CD14-positive monocyte (primary cell): ENCODE data around the gene NPR3. TPM values are rescaled to one million over a fixed set of nuclear protein-coding genes. Genes with fewer than 3 reads are reported as not detected.
A peak's percentile ranks its signal among the peaks of the same experiment; 100 is the strongest.

ENCODE experiments used
- DNase-seq, 3 donors: peaks; one replicate each; pipeline ENCODE4 v3.0.0-alpha.2; 2011 to 2022
- H2AFZ ChIP-seq: 2 replicates; pipeline ENCODE4 v1.6.0; 2012; ENCODE audit warnings: mild to moderate bottlenecking, low read depth, low read length, inconsistent platforms; ENCODE audit not compliant: insufficient read depth, poor library complexity, severe bottlenecking
- H3K27ac ChIP-seq, 2 donors: 1 replicate in 1 of 2; 2 replicates in 1 of 2; pipeline ENCODE4 v1.5.1; 2012 to 2013; ENCODE audit warnings: low read length in 2 of 2, control low read depth in 1 of 2, inconsistent platforms in 1 of 2, low read depth in 1 of 2, mild to moderate bottlenecking in 1 of 2
- H3K27me3 ChIP-seq, 2 donors: one replicate each; pipeline versions ENCODE4 v1.6.0 to v1.6.1; 2011 to 2013; ENCODE audit warnings: low read length in 2 of 2; ENCODE audit not compliant: control insufficient read depth in 2 of 2, insufficient read depth in 2 of 2
- H3K36me3 ChIP-seq, 2 donors: replicated peaks in 1 of 2; 1 replicate in 1 of 2; 2 replicates in 1 of 2; pipeline versions ENCODE4 v1.5.1 to v1.6.1; 2012 to 2013; ENCODE audit warnings: low read length in 2 of 2, control low read depth in 1 of 2, inconsistent platforms in 1 of 2, mild to moderate bottlenecking in 1 of 2; ENCODE audit not compliant: insufficient read depth in 2 of 2, control insufficient read depth in 1 of 2
- H3K4me1 ChIP-seq, 2 donors: 1 replicate in 1 of 2; 2 replicates in 1 of 2; pipeline versions ENCODE4 v1.5.1 to v1.6.1; 2012 to 2013; ENCODE audit warnings: low read length in 2 of 2, control low read depth in 1 of 2, inconsistent platforms in 1 of 2, mild to moderate bottlenecking in 1 of 2, moderate library complexity in 1 of 2; ENCODE audit not compliant: insufficient read depth in 2 of 2, control insufficient read depth in 1 of 2
- H3K4me2 ChIP-seq: replicated peaks from 2 replicates; pipeline ENCODE3; 2012; ENCODE audit warnings: low read length, moderate library complexity, mild to moderate bottlenecking; ENCODE audit not compliant: poor library complexity, severe bottlenecking; ENCODE audit errors: extremely low read depth
- H3K4me3 ChIP-seq, 3 experiments: fragments of 200-600 bp in 1 of 3; sonication (generic) in 1 of 3; replicated peaks in 1 of 3; 1 replicate in 2 of 3; 2 replicates in 1 of 3; pipeline ENCODE4 v1.5.1; 2011 to 2013; ENCODE audit warnings: low read length in 3 of 3, mild to moderate bottlenecking in 3 of 3, control low read depth in 2 of 3, low read depth in 2 of 3, inconsistent platforms in 1 of 3, moderate library complexity in 1 of 3
- H3K79me2 ChIP-seq: 2 replicates; pipeline ENCODE4 v1.6.0; 2012; ENCODE audit warnings: mild to moderate bottlenecking, control low read depth, inconsistent platforms, low read length, moderate library complexity; ENCODE audit not compliant: insufficient read depth
- H3K9ac ChIP-seq: 2 replicates; pipeline ENCODE4 v1.6.0; 2017; ENCODE audit warnings: low read length, mild to moderate bottlenecking; ENCODE audit not compliant: insufficient read depth, poor library complexity, severe bottlenecking
- H3K9me3 ChIP-seq, 2 donors: replicated peaks in 1 of 2; 1 replicate in 1 of 2; 2 replicates in 1 of 2; pipeline versions ENCODE4 v1.5.1 to v1.6.1; 2012 to 2013; ENCODE audit warnings: low read length in 2 of 2, control low read depth in 1 of 2; ENCODE audit not compliant: control insufficient read depth in 1 of 2, insufficient read depth in 1 of 2
- H4K20me1 ChIP-seq: 2 replicates; pipeline ENCODE4 v1.6.0; 2012; ENCODE audit warnings: mild to moderate bottlenecking, low read length, control low read depth, moderate library complexity; ENCODE audit not compliant: insufficient read depth
- H3K27ac Mint-ChIP-seq, 7 donors: one replicate each; pipeline ENCODE4 v1.8.0; 2020; ENCODE audit warnings: mild to moderate bottlenecking in 7 of 7, mixed read lengths in 7 of 7, moderate library complexity in 6 of 7, inconsistent platforms in 2 of 7
- H3K27me3 Mint-ChIP-seq, 3 donors: one replicate each; pipeline ENCODE4 v1.8.0; 2021 to 2022; ENCODE audit warnings: low read depth in 3 of 3, mild to moderate bottlenecking in 3 of 3, mixed read lengths in 3 of 3, moderate library complexity in 3 of 3, inconsistent platforms in 1 of 3
- H3K36me3 Mint-ChIP-seq, 2 donors: one replicate each; pipeline ENCODE4 v1.8.0; 2020; ENCODE audit warnings: mixed read lengths in 2 of 2, inconsistent platforms in 1 of 2, mild to moderate bottlenecking in 1 of 2
- H3K4me1 Mint-ChIP-seq: one replicate; pipeline ENCODE4 v1.8.0; 2020; ENCODE audit warnings: mild to moderate bottlenecking, mixed read lengths
- H3K4me3 Mint-ChIP-seq, 2 donors: one replicate each; pipeline ENCODE4 v1.8.0; 2020; ENCODE audit warnings: mild to moderate bottlenecking in 2 of 2, mixed read lengths in 2 of 2, moderate library complexity in 1 of 2
- H3K9me3 Mint-ChIP-seq, 7 donors: one replicate each; pipeline ENCODE4 v1.8.0; 2020 to 2022; ENCODE audit warnings: mixed read lengths in 7 of 7, mild to moderate bottlenecking in 6 of 7, moderate library complexity in 6 of 7, inconsistent platforms in 2 of 7
- WGBS: methylation state at CpG from one replicate; pipeline ENCODE4 v1.1.5; 2013; ENCODE audit warnings: missing lambda C conversion rate; ENCODE audit not compliant: insufficient coverage; 5-methylcytosine and 5-hydroxymethylcytosine counted together
- intact Hi-C, 2 donors: fragments of 100-400 bp; cut with micrococcal nuclease; formaldehyde crosslinking; loops; one replicate each; pipeline versions ENCODE4 v1.15.0 to v1.15.1; 2023
- polyA plus RNA-seq, 3 donors: library from polyadenylated mRNA; depleted of rRNA in 1 of 3; unstranded in 2 of 3; stranded (reverse) in 1 of 3; fragments of 300-500 nt in 2 of 3; fragments of >200 nt in 1 of 3; fragmentation: Illumina TruSeq in 2 of 3; gene quantifications; 1 replicate in 2 of 3; 2 replicates in 1 of 3; pipeline ENCODE4 v1.2.3, GENCODE V29; 2012 to 2021
- TF ChIP-seq, protein P1 (sequence below): fragments of 200-600 bp; IDR thresholded peaks from one replicate; pipeline ENCODE4 v1.8.0; 2022; ENCODE audit warnings: antibody characterized with exemption, mild to moderate bottlenecking

Gene NPR3
- polyA plus RNA-seq, 3 donors: not detected

DNA sequence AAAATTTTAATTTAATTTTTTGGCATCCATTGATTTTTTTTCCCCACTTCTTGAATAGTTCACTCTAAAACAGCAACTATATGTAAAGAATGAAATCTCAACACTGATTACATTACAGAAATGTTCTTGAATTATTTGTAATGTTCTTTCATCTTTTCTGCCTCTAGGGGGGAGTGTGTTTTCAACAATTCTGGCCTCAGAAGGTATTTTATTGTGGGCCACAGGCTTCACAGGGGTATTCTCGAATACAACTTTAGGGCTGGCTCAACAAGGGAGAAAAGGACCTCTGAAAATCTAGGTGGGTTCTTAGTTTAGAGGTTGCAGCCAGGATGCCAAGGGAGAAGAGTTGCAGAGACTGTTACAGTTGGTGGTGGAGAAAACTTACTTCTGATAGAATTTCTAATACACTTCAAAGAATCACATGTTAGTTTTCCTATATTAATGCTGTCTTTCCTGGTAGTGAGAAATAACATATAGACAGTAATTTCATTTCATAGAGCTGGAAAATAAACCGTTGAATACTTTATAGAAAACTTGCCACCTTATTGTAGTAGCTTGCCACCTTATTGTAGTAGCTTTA is 3.6 kb upstream of the NPR3 start:
- Mint-ChIP-seq H3K4me3 (no peak overlapping the region), H3K27ac (no peak overlapping the region), H3K9me3 (peaks cover 3 to 12% (median 8%) of the 10 kb centered on the region in 7 donors), H3K27me3 (peaks cover 40 to 49% (median 45%) of the 10 kb centered on the region in 3 donors), H3K4me1 (peaks cover 39% of the 10 kb centered on the region), H3K36me3 (peaks cover 3% of the 10 kb centered on the region in 2 donors)
- Histone ChIP-seq H3K9me3 (peaks cover 7 to 11% of the 10 kb centered on the region in 2 donors), H3K27ac (no peak overlapping the region), H3K9ac (no peak overlapping the region), H3K4me1 (peaks cover 29 to 38% of the 10 kb centered on the region in 2 donors), H3K79me2 (no peaks in the 10 kb centered on the region), H4K20me1 (no peaks in the 10 kb centered on the region), H3K4me2 (no peak overlapping the region), H3K27me3 (peaks cover 19 to 51% of the 10 kb centered on the region in 2 donors), H2AFZ (no peak overlapping the region), H3K36me3 (no peaks in the 10 kb centered on the region), H3K4me3 (no peak overlapping the region)
- TF ChIP-seq, protein P1, sequence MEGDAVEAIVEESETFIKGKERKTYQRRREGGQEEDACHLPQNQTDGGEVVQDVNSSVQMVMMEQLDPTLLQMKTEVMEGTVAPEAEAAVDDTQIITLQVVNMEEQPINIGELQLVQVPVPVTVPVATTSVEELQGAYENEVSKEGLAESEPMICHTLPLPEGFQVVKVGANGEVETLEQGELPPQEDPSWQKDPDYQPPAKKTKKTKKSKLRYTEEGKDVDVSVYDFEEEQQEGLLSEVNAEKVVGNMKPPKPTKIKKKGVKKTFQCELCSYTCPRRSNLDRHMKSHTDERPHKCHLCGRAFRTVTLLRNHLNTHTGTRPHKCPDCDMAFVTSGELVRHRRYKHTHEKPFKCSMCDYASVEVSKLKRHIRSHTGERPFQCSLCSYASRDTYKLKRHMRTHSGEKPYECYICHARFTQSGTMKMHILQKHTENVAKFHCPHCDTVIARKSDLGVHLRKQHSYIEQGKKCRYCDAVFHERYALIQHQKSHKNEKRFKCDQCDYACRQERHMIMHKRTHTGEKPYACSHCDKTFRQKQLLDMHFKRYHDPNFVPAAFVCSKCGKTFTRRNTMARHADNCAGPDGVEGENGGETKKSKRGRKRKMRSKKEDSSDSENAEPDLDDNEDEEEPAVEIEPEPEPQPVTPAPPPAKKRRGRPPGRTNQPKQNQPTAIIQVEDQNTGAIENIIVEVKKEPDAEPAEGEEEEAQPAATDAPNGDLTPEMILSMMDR: peak; percentile 29
- 0% methylated on average over 1 of the region's 2 CpGs for WGBS
- DNase-seq: no peak
- intact Hi-C loops: no loop called here

DNA sequence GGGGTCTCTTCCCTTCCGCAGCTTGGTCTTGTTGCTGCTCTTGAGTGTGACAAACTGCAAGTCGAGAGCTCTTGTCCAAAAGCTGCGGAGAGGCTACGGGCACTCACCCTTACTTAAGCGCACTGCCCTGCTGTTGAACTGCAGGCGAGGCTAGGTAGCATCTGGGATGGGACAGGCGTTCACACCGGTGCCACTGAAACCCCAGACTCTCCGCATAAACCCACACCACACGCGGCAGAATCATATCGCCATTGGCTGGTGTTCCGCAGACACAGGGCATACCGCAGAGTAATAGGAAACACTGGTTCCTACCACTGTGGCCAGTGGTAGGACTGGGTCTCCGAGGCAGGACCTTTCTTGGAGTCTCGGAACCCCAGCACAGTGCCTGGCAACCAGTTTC is 2.2 kb upstream of the NPR3 start:
- H2AFZ ChIP-seq: peak overlapping the region; percentile 54
- H3K4me1 ChIP-seq: peaks cover 43 to 53% of the 10 kb centered on the region in 2 donors
- H3K36me3 ChIP-seq: no peaks in the 10 kb centered on the region
- no peaks in the 10 kb centered on the region for H3K79me2 ChIP-seq
- H3K9me3 ChIP-seq: peaks cover 0 to 25% of the 10 kb centered on the region in 2 donors
- under 1% methylated on average over 13 of the region's 16 CpGs for WGBS
- peaks cover 54 to 63% (median 60%) of the 10 kb centered on the region in 3 donors for H3K27me3 Mint-ChIP-seq
- no peak overlapping the region for H3K27ac ChIP-seq
- intact Hi-C loops: no loop called here
- TF ChIP-seq, protein P1: no peak
- H3K4me1 Mint-ChIP-seq: peaks cover 54% of the 10 kb centered on the region
- peak overlapping the region; percentile 87 to 90 for H3K4me3 Mint-ChIP-seq
- H3K4me3 ChIP-seq: peak overlapping the region in 1 of 3 experiments; percentile 91
- peak overlapping the region; percentile 98 for H3K4me2 ChIP-seq
- H3K27ac Mint-ChIP-seq: peak overlapping the region in 1 of 7 donors; percentile 10
- H4K20me1 ChIP-seq: no peaks in the 10 kb centered on the region
- H3K36me3 Mint-ChIP-seq: peaks cover 3 to 7% of the 10 kb centered on the region in 2 donors
- peaks cover 24 to 66% of the 10 kb centered on the region in 2 donors for H3K27me3 ChIP-seq
- H3K9ac ChIP-seq: no peak overlapping the region
- H3K9me3 Mint-ChIP-seq: peaks cover 3 to 18% (median 9%) of the 10 kb centered on the region in 7 donors
- no peak for DNase-seq
